Stimulated activated naive CD8-positive, alpha-beta T cell treated with anti-CD3 and anti-CD28 coated beads, Interleukin-15, amount 100 ng/mL, for 72 hours (primary cell): Measurements from ENCODE around the gene NCBP2.
A peak's percentile ranks its signal among the peaks of the same experiment; 100 is the strongest.

Experiments used
- ATAC-seq: fragments of 150-1000 bp; cut with Tn5 transposase; 2 replicates; pipeline ENCODE4 v1.10.0; 2021; ENCODE audit warnings: mild to moderate bottlenecking, moderate library complexity
- DNase-seq, 2 donors: peaks; one replicate each; pipeline ENCODE4 v3.0.0; 2021 to 2022
- H3K27ac Mint-ChIP-seq, 2 donors: one replicate each; pipeline ENCODE4 v1.8.0; 2022; ENCODE audit warnings: mild to moderate bottlenecking in 2 of 2, mixed read lengths in 2 of 2, moderate library complexity in 2 of 2
- H3K27me3 Mint-ChIP-seq: one replicate; pipeline ENCODE4 v1.8.0; 2022; ENCODE audit warnings: mixed read lengths
- H3K4me1 Mint-ChIP-seq: one replicate; pipeline ENCODE4 v1.8.0; 2022; ENCODE audit warnings: mild to moderate bottlenecking, mixed read lengths
- H3K4me3 Mint-ChIP-seq, 2 donors: one replicate each; pipeline ENCODE4 v1.8.0; 2022; ENCODE audit warnings: mild to moderate bottlenecking in 2 of 2, mixed read lengths in 2 of 2, moderate library complexity in 1 of 2
- H3K9me3 Mint-ChIP-seq, 2 donors: one replicate each; pipeline ENCODE4 v1.8.0; 2022; ENCODE audit warnings: mixed read lengths in 2 of 2

Gene NCBP2

GRCh38 chr3:196931157-196931556 lies 11.2 kb downstream of the NCBP2 start:
- H3K9me3 Mint-ChIP-seq: no peaks in the 10 kb centered on the region
- H3K4me3 Mint-ChIP-seq: no peak overlapping the region
- no peaks in the 10 kb centered on the region for H3K27me3 Mint-ChIP-seq
- no peaks in the 10 kb centered on the region for H3K4me1 Mint-ChIP-seq
- no peak for ATAC-seq
- peak overlapping the region; percentile 49 to 67 for H3K27ac Mint-ChIP-seq
- no peak for DNase-seq

- no peaks in the 10 kb centered on the region for H3K4me1 Mint-ChIP-seq
- no peak for DNase-seq
- H3K4me3 Mint-ChIP-seq: no peak overlapping the region
- H3K27me3 Mint-ChIP-seq: no peaks in the 10 kb centered on the region
- peak overlapping the region; percentile 10 to 49 for H3K27ac Mint-ChIP-seq
- ATAC-seq: no peak
- no peaks in the 10 kb centered on the region for H3K9me3 Mint-ChIP-seq
These were observed 14.5 kb downstream of the NCBP2 start for GRCh38 chr3:196927571-196928453.

GRCh38 chr3:196920733-196921132 lies 21.6 kb downstream of the NCBP2 start:
- Mint-ChIP-seq H3K9me3 (no peaks in the 10 kb centered on the region), H3K4me3 (no peak overlapping the region), H3K27ac (no peak overlapping the region), H3K27me3 (no peaks in the 10 kb centered on the region), H3K4me1 (no peaks in the 10 kb centered on the region)
- no peak for ATAC-seq
- no peak for DNase-seq

- Mint-ChIP-seq H3K4me3 (no peak overlapping the region), H3K27ac (no peak overlapping the region), H3K27me3 (no peaks in the 10 kb centered on the region), H3K9me3 (no peaks in the 10 kb centered on the region), H3K4me1 (no peaks in the 10 kb centered on the region)
- DNase-seq: no peak
- no peak for ATAC-seq
These were observed 23.4 kb downstream of the NCBP2 start for GRCh38 chr3:196918968-196919367.

- ATAC-seq: no peak
- Mint-ChIP-seq H3K4me1 (no peaks in the 10 kb centered on the region), H3K9me3 (no peaks in the 10 kb centered on the region), H3K27ac (no peak overlapping the region), H3K4me3 (no peak overlapping the region), H3K27me3 (no peaks in the 10 kb centered on the region)
- DNase-seq: no peak
These were observed 25.3 kb downstream of the NCBP2 start for GRCh38 chr3:196916995-196917394.

GRCh38 chr3:196916221-196916620 lies 26.1 kb downstream of the NCBP2 start:
- Mint-ChIP-seq H3K27ac (no peak overlapping the region), H3K4me3 (no peak overlapping the region), H3K27me3 (no peaks in the 10 kb centered on the region), H3K4me1 (no peaks in the 10 kb centered on the region), H3K9me3 (no peaks in the 10 kb centered on the region)
- ATAC-seq: no peak
- DNase-seq: no peak

GRCh38 chr3:196915375-196915774 lies 27.0 kb downstream of the NCBP2 start:
- Mint-ChIP-seq H3K4me3 (no peak overlapping the region), H3K4me1 (no peaks in the 10 kb centered on the region)
- ATAC-seq: no peak

GRCh38 chr3:196914866-196915265 lies 27.5 kb downstream of the NCBP2 start:
- no peak overlapping the region for H3K4me3 Mint-ChIP-seq
- ATAC-seq (no peak), DNase-seq (no peak)
- no peaks in the 10 kb centered on the region for H3K4me1 Mint-ChIP-seq
- H3K9me3 Mint-ChIP-seq: no peaks in the 10 kb centered on the region
- H3K27ac Mint-ChIP-seq: no peak overlapping the region
- no peaks in the 10 kb centered on the region for H3K27me3 Mint-ChIP-seq

More at GRCh38 chr3:196915375-196915774, 27.0 kb downstream of the NCBP2 start:
- no peak for DNase-seq
- H3K27ac Mint-ChIP-seq: no peak overlapping the region
- no peaks in the 10 kb centered on the region for H3K27me3 Mint-ChIP-seq
- H3K9me3 Mint-ChIP-seq: no peaks in the 10 kb centered on the region

GRCh38 chr3:196903740-196904139 lies 38.6 kb downstream of the NCBP2 start:
- ATAC-seq (no peak), DNase-seq (no peak)
- Mint-ChIP-seq H3K27ac (no peak overlapping the region), H3K4me1 (no peaks in the 10 kb centered on the region), H3K27me3 (no peaks in the 10 kb centered on the region), H3K4me3 (no peak overlapping the region), H3K9me3 (no peaks in the 10 kb centered on the region)

GRCh38 chr3:196902296-196902695 lies 40.0 kb downstream of the NCBP2 start:
- no peaks in the 10 kb centered on the region for H3K27me3 Mint-ChIP-seq
- no peaks in the 10 kb centered on the region for H3K9me3 Mint-ChIP-seq
- no peak for ATAC-seq
- DNase-seq: no peak
- no peak overlapping the region for H3K4me3 Mint-ChIP-seq
- H3K4me1 Mint-ChIP-seq: no peaks in the 10 kb centered on the region
- no peak overlapping the region for H3K27ac Mint-ChIP-seq

- H3K4me1 Mint-ChIP-seq: no peaks in the 10 kb centered on the region
- no peak overlapping the region for H3K27ac Mint-ChIP-seq
- DNase-seq: no peak
- H3K27me3 Mint-ChIP-seq: no peaks in the 10 kb centered on the region
- no peak overlapping the region for H3K4me3 Mint-ChIP-seq
- no peak for ATAC-seq
- no peaks in the 10 kb centered on the region for H3K9me3 Mint-ChIP-seq
These were observed 40.6 kb downstream of the NCBP2 start for GRCh38 chr3:196901768-196902167.

GRCh38 chr3:196896229-196896628 lies 46.1 kb downstream of the NCBP2 start:
- H3K27me3 Mint-ChIP-seq: no peaks in the 10 kb centered on the region
- no peaks in the 10 kb centered on the region for H3K9me3 Mint-ChIP-seq
- H3K4me3 Mint-ChIP-seq: no peak overlapping the region
- no peak for DNase-seq
- no peak for ATAC-seq
- no peak overlapping the region for H3K27ac Mint-ChIP-seq
- H3K4me1 Mint-ChIP-seq: peaks cover 4% of the 10 kb centered on the region

GRCh38 chr3:196894557-196895295 lies 47.6 kb downstream of the NCBP2 start:
- no peak overlapping the region for H3K4me3 Mint-ChIP-seq
- no peaks in the 10 kb centered on the region for H3K27me3 Mint-ChIP-seq
- ATAC-seq (no peak), DNase-seq (no peak)
- H3K9me3 Mint-ChIP-seq: no peaks in the 10 kb centered on the region
- H3K27ac Mint-ChIP-seq: no peak overlapping the region
- H3K4me1 Mint-ChIP-seq: peaks cover 12% of the 10 kb centered on the region

- ATAC-seq: peak; percentile 74
- H3K4me1 Mint-ChIP-seq: peaks cover 20% of the 10 kb centered on the region
- no peak overlapping the region for H3K4me3 Mint-ChIP-seq
- no peaks in the 10 kb centered on the region for H3K9me3 Mint-ChIP-seq
- peak overlapping the region in 1 of 2 donors; percentile 92 for H3K27ac Mint-ChIP-seq
- no peaks in the 10 kb centered on the region for H3K27me3 Mint-ChIP-seq
- DNase-seq: no peak
These were observed 52.3 kb downstream of the NCBP2 start for GRCh38 chr3:196889844-196890708.

- Mint-ChIP-seq H3K27ac (no peak overlapping the region), H3K4me1 (peaks cover 32% of the 10 kb centered on the region), H3K27me3 (no peaks in the 10 kb centered on the region)
These were observed 56.2 kb downstream of the NCBP2 start for GRCh38 chr3:196886144-196886543.

More at GRCh38 chr3:196886144-196886543, 56.2 kb downstream of the NCBP2 start:
- no peak overlapping the region for H3K4me3 Mint-ChIP-seq
- DNase-seq: no peak
- no peaks in the 10 kb centered on the region for H3K9me3 Mint-ChIP-seq
- ATAC-seq: peak; percentile 74
